GM12878 (cell line): ENCODE data around the gene NRP1. TPM values are rescaled to one million over a fixed set of nuclear protein-coding genes. Genes with fewer than 3 reads are reported as not detected.

Experiments used
- ATAC-seq: fragments of 200-7000 bp; cut with Tn5 transposase; 3 replicates; pipeline ENCODE4 v1.9.1; 2020; ENCODE audit warnings: mild to moderate bottlenecking, moderate library complexity
- BruUV-seq: library from RNA; stranded (reverse); fragments of 400-500 nt; replicated peaks from 2 replicates; lab custom pipeline; 2021; lab: Mats Ljungman, UMichigan
- CTCF ChIA-PET: fragments of 300-600 bp; sonication (Branson Sonifier 250); formaldehyde crosslinking; extraction: SDS; loops from one replicate; lab custom pipeline; 2021; ENCODE audit warnings: inconsistent platforms; lab: Yijun Ruan, JAX
- POLR2A ChIA-PET: fragments of 350-600 bp; formaldehyde crosslinking; extraction: SDS; loops from one replicate; lab custom pipeline; 2021; ENCODE audit warnings: inconsistent platforms; lab: Charles Lee
- RAD21 ChIA-PET: fragments of 300-600 bp; sonication (Branson Sonifier 250); formaldehyde crosslinking; loops from one replicate; lab custom pipeline; 2023; ENCODE audit warnings: antibody characterized with exemption; ENCODE audit not compliant: unreplicated experiment; lab: Charles Lee
- SMC1A ChIA-PET: fragments of 300-600 bp; sonication (Branson Sonifier 250); formaldehyde crosslinking; loops from one replicate; lab custom pipeline; 2023; ENCODE audit not compliant: unreplicated experiment, uncharacterized antibody; lab: Charles Lee
- DNase-seq: peaks from one replicate; pipeline ENCODE4 v3.0.0-alpha.2; 2011; ENCODE audit warnings: low read depth, low spot score
- FAIRE-seq: peaks from 3 replicates; lab custom pipeline; 2011; peaks lifted over from hg19 to GRCh38; lab: Jason Lieb, UNC
- H2AFZ ChIP-seq: 2 replicates; pipeline ENCODE4 v1.6.0; 2011; ENCODE audit warnings: low read depth, low read length, control low read depth; ENCODE audit not compliant: control insufficient read depth
- H3K27ac ChIP-seq: 2 replicates; pipeline ENCODE4 v1.5.1; 2011; ENCODE audit warnings: control low read depth; ENCODE audit not compliant: control insufficient read depth, insufficient read depth
- H3K27me3 ChIP-seq, 2 experiments: replicated peaks in 1 of 2; 2 replicates each; pipeline versions ENCODE4 v1.6.0 to v1.6.1; 2011; ENCODE audit warnings: low read length in 1 of 2; ENCODE audit not compliant: control insufficient read depth in 2 of 2, insufficient read depth in 2 of 2
- H3K36me3 ChIP-seq, 2 experiments: 2 replicates each; pipeline ENCODE4 v1.5.1; 2011; ENCODE audit warnings: low read length in 1 of 2; ENCODE audit not compliant: control insufficient read depth in 2 of 2, insufficient read depth in 2 of 2
- H3K4me1 ChIP-seq: 2 replicates; pipeline ENCODE4 v1.6.1; 2011; ENCODE audit warnings: mild to moderate bottlenecking, low read length, moderate library complexity, mixed read lengths; ENCODE audit not compliant: control insufficient read depth, insufficient read depth
- H3K4me2 ChIP-seq: 2 replicates; pipeline ENCODE4 v1.6.0; 2011; ENCODE audit warnings: control low read depth; ENCODE audit not compliant: control insufficient read depth, insufficient read depth
- H3K4me3 ChIP-seq: fragments of 200-600 bp; sonication (generic); 2 replicates; pipeline ENCODE4 v1.5.1; 2016
- H3K79me2 ChIP-seq: 2 replicates; pipeline ENCODE4 v1.6.0; 2011; ENCODE audit warnings: low read length; ENCODE audit not compliant: control insufficient read depth, insufficient read depth
- H3K9ac ChIP-seq: 2 replicates; pipeline ENCODE4 v1.8.0; 2011; ENCODE audit warnings: low read length, control low read depth, mixed read lengths; ENCODE audit not compliant: control insufficient read depth, insufficient read depth
- H3K9me3 ChIP-seq: replicated peaks from 3 replicates; pipeline ENCODE4 v1.5.1; 2011; ENCODE audit warnings: mild to moderate bottlenecking, low read length; ENCODE audit not compliant: control insufficient read depth, insufficient read depth
- H4K20me1 ChIP-seq: 2 replicates; pipeline ENCODE4 v1.6.0; 2011; ENCODE audit not compliant: control insufficient read depth, insufficient read depth
- CBFB ChIP-seq: IDR thresholded peaks from 2 replicates; pipeline ENCODE4 v1.6.1; 2016; ENCODE audit warnings: antibody characterized with exemption, low read depth
- GABPA ChIP-seq: IDR thresholded peaks from 2 replicates; pipeline ENCODE4 v1.6.1; 2014; ENCODE audit warnings: antibody characterized with exemption, low read depth, mild to moderate bottlenecking, inconsistent platforms
- GATAD2B ChIP-seq: fragments of 450-650 bp; conservative IDR thresholded peaks from 2 replicates; pipeline ENCODE4 v1.6.1; 2017; ENCODE audit warnings: low read depth, mild to moderate bottlenecking, moderate library complexity
- HCFC1 ChIP-seq: fragments of 150-350 bp; IDR thresholded peaks from 2 replicates; pipeline ENCODE4 v1.6.1; 2014; ENCODE audit warnings: low read length
- IRF4 ChIP-seq: IDR thresholded peaks from 2 replicates; pipeline ENCODE4 v1.6.1; 2011; ENCODE audit warnings: low read depth, low read length
- JUNB ChIP-seq: IDR thresholded peaks from 2 replicates; pipeline ENCODE4 v1.6.1; 2016; ENCODE audit warnings: antibody characterized with exemption, mild to moderate bottlenecking
- KDM1A ChIP-seq: fragments of 200-600 bp; sonication (generic); IDR thresholded peaks from 2 replicates; pipeline ENCODE4 v1.6.1; 2016; ENCODE audit warnings: borderline replicate concordance
- MEF2A ChIP-seq: IDR thresholded peaks from 2 replicates; pipeline ENCODE4 v1.6.1; 2011; ENCODE audit warnings: low read depth, mild to moderate bottlenecking, low read length, moderate library complexity; ENCODE audit not compliant: insufficient read depth
- MXI1 ChIP-seq: fragments of 150-350 bp; IDR thresholded peaks from 2 replicates; pipeline ENCODE4 v1.6.1; 2011; ENCODE audit warnings: low read depth, mild to moderate bottlenecking, inconsistent platforms, low read length, improper control_type of control experiment
- NR2C2 ChIP-seq: IDR thresholded peaks from 2 replicates; pipeline ENCODE4 v1.6.1; 2011; ENCODE audit warnings: borderline replicate concordance, low read depth; ENCODE audit not compliant: control insufficient read depth, insufficient read length
- PAX8 ChIP-seq: fragments of 450-650 bp; IDR thresholded peaks from 2 replicates; pipeline ENCODE4 v1.6.1; 2017; ENCODE audit warnings: mild to moderate bottlenecking, moderate library complexity
- SIX5 ChIP-seq: IDR thresholded peaks from 2 replicates; pipeline ENCODE4 v1.6.1; 2011; ENCODE audit warnings: mild to moderate bottlenecking, low read depth, low read length, moderate library complexity; ENCODE audit not compliant: severe bottlenecking
- SREBF1 ChIP-seq: IDR thresholded peaks from 2 replicates; pipeline ENCODE4 v1.6.1; 2012; ENCODE audit warnings: mild to moderate bottlenecking, low read length
- STAT3 ChIP-seq: IDR thresholded peaks from 2 replicates; pipeline ENCODE4 v1.6.1; 2011; ENCODE audit warnings: low read depth, low read length, improper control_type of control experiment
- SUPT20H ChIP-seq: IDR thresholded peaks from 2 replicates; pipeline ENCODE4 v1.6.1; 2011; ENCODE audit warnings: low read depth, mild to moderate bottlenecking, low read length, moderate library complexity, borderline replicate concordance; ENCODE audit not compliant: control insufficient read depth
- TAF1 ChIP-seq: IDR thresholded peaks from 2 replicates; pipeline ENCODE4 v1.6.1; 2011; ENCODE audit warnings: mild to moderate bottlenecking, low read depth, low read length, borderline replicate concordance
- TARDBP ChIP-seq: IDR thresholded peaks from 2 replicates; pipeline ENCODE4 v1.6.1; 2016; ENCODE audit warnings: borderline replicate concordance
- ZNF384 ChIP-seq: IDR thresholded peaks from 2 replicates; pipeline ENCODE4 v1.6.1; 2012; ENCODE audit warnings: low read depth, mild to moderate bottlenecking, low read length, improper control_type of control experiment, borderline replicate concordance
- ZNF622 ChIP-seq: fragments of 450-650 bp; IDR thresholded peaks from 2 replicates; pipeline ENCODE4 v1.6.1; 2017; ENCODE audit warnings: mild to moderate bottlenecking, inconsistent platforms
- ZSCAN29 ChIP-seq: fragments of 450-650 bp; IDR thresholded peaks from 2 replicates; pipeline ENCODE4 v1.6.1; 2017; ENCODE audit warnings: mild to moderate bottlenecking, moderate library complexity
- WGBS: methylation state at CpG from one replicate; pipeline ENCODE4 v1.1.6; 2016; ENCODE audit warnings: low lambda C conversion rate; ENCODE audit not compliant: insufficient replicate concordance, insufficient coverage; ENCODE audit errors: missing lambda C conversion rate; 5-methylcytosine and 5-hydroxymethylcytosine counted together
- in situ Hi-C: fragments of 300-500 bp; cut with MboI; formaldehyde crosslinking; loops from 9 replicates; pipeline ENCODE4 v1.14.3; 2018; ENCODE audit warnings: mixed read lengths
- intact Hi-C: fragments of 100-400 bp; cut with micrococcal nuclease; formaldehyde crosslinking; loops from one replicate; pipeline ENCODE4 v1.14.2; 2022; ENCODE audit not compliant: unreplicated experiment
- polyA plus RNA-seq, 11 experiments: library from polyadenylated mRNA; depleted of rRNA in 4 of 11; unstranded in 6 of 11; stranded (reverse) in 5 of 11; fragments of >200 nt; fragmentation: Nextera tagmentation in 4 of 11; fragmentation: Illumina TruSeq in 1 of 11; extraction: Ambion mirVana in 4 of 11; extraction: Trizol in 1 of 11; gene quantifications; 1 replicate in 1 of 11; 2 replicates in 10 of 11; pipeline versions ENCODE4 v1.2.1 to v1.2.3, GENCODE V29; 2011 to 2016; ENCODE audit warnings: inconsistent platforms in 2 of 11, missing spikeins in 2 of 11, low read depth in 1 of 11
- total RNA-seq, 4 experiments: library from RNA; depleted of rRNA in 3 of 4; stranded (reverse); fragments of >200 nt in 3 of 4; fragmentation: Illumina TruSeq in 1 of 4; extraction: Trizol in 1 of 4; gene quantifications; 2 replicates each; pipeline versions ENCODE4 v1.2.1 to v1.2.3, GENCODE V29; 2013 to 2021

NRP1 gene
- total and polyA plus RNA-seq, 10 of the 15 experiments (the other 5 are each of a cell fraction or from before 2014, with no cell fraction given): 0.11 to 12.1 (median 0.52) TPM

DNA sequence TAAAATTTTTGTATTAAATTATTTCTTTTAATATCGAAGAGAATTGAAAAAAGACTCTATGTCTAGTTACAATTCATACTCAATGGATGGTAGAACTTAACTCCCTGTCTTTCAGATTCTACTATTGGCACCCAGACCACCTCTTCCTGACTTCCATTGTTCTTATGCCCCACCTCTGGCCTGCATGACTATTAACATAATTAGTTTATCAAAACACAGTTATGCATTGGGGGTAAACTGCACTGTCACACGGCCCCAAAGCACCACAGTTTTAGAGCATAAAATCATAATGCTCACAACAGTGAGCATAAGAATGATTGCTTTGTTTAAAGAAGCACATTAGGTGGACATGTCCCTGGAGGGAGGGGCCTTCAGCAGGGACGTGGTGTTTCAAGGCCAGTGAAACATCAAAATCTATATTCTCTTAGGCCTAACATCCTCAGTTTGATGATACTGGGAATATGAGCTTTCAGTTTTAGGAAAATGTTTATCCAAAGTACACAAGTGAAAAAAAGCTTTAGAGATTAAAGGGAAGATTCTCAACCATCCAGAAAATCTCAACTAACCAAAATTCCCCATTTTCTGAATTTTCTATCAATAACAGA lies 79.8 kb downstream of the NRP1 start:
- WGBS: 1% methylated on average over 3 of the region's 3 CpGs
- H3K27ac ChIP-seq: no peak overlapping the region
- H3K79me2 ChIP-seq: no peaks in the 10 kb centered on the region
- POLR2A ChIA-PET: no interaction called here
- SMC1A ChIA-PET: interaction anchor here (1.2 kb wide), 1 partner anchor 9 kb away, joined by 5 read pairs; no protein-coding TSS in a partner anchor
- TF ChIP-seq ZNF622 (no peak), JUNB (no peak), PAX8 (no peak), GATAD2B (no peak), TAF1 (no peak), SIX5 (no peak), MEF2A (no peak), SUPT20H (no peak), MXI1 (no peak), ZSCAN29 (no peak), KDM1A (no peak), NR2C2 (no peak), CBFB (no peak), SREBF1 (no peak), IRF4 (no peak), TARDBP (no peak), ZNF384 (no peak), STAT3 (no peak), GABPA (no peak), HCFC1 (no peak)
- no peaks in the 10 kb centered on the region; the same call in 2 of the 3 replicates for H3K9me3 ChIP-seq
- H3K27me3 ChIP-seq: no peaks in the 10 kb centered on the region
- H3K4me1 ChIP-seq: no peaks in the 10 kb centered on the region
- H4K20me1 ChIP-seq: no peaks in the 10 kb centered on the region
- intact Hi-C loops: no loop called here
- no peaks in the 10 kb centered on the region for H3K36me3 ChIP-seq
- DNase-seq (no peak), ATAC-seq (no peak), FAIRE-seq (no peak)
- H3K4me2 ChIP-seq: no peak overlapping the region
- no TSS peak for BruUV-seq
- no peak overlapping the region for H3K4me3 ChIP-seq
- CTCF ChIA-PET: interaction anchor here (0.7 to 0.8 kb wide), 2 partner anchors 671 to 1385 kb away, joined by 3 read pairs; no protein-coding TSS in a partner anchor
- RAD21 ChIA-PET: no interaction called here
- in situ Hi-C loops: no loop called here
- H3K9ac ChIP-seq: no peak overlapping the region
- H2AFZ ChIP-seq: no peak overlapping the region
